CD4-positive, alpha-beta T cell treated with Interferon alpha-2 for 1 hour (primary cell): ENCODE results near the gene BET1L.
"Not testable (repeated sequence)": the region's sequence is repeated elsewhere in the genome, so short reads cannot be mapped to it uniquely, and the experiment has no call there.

Experiments used
- DNase-seq, 2 donors: peaks; one replicate each; pipeline ENCODE4 v3.0.0-alpha.2; 2020 to 2022

The BET1L gene

DNA sequence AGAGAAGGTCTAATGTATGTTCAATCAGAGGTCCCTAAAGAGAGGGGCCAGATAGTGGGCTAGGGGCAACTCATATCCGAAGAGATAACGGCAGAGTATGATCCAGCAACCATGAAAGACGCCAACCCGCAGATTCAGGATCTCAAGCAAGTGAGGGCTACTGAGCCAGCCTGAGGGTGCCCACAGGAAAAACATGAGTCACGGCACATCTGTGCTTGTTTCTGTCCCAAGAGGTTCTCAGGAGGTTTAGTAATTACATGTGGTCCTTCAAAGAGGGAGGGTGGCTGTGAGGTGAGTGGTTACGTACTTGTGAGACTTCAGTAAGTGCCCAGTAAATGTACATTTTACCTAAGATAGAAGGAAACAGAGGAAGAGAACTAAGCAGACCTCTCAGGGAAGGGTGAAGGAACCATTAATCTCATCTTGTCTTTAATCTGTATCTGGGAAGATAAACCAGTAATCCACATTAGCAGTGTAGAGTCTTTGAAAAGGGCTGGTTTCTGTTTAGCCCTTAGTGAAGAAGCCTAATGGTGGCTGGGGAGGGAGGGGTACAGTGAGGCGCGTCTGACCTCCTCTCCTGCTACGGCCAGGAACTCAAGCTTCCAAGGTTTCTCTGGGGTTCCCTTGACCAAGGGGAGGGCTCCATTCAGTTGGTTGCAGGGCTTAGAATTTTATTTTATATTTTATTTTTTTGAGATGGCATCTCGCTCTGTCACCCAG is 18.7 kb upstream of the BET1L start:
- DNase-seq, result no peak

DNA sequence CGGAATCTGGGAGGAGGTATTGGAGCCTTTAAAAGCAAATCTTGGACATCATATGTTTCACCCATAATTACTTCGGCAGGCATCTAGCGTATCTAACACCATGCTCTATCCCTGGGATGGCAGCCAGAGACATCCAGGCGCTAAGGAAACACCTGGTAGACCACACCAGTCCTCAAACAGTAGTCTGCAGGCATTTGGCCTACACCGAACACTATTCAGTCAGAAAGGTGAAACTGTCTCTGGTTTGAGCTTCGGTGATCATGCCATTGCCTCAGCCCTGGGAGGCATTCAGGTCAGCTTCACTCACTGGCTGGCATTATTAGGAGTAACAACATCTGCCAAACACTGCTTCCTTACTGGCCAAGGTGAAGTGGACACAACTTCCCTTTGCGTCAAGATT is 17.2 kb upstream of the BET1L start:
- no peak for DNase-seq

DNA sequence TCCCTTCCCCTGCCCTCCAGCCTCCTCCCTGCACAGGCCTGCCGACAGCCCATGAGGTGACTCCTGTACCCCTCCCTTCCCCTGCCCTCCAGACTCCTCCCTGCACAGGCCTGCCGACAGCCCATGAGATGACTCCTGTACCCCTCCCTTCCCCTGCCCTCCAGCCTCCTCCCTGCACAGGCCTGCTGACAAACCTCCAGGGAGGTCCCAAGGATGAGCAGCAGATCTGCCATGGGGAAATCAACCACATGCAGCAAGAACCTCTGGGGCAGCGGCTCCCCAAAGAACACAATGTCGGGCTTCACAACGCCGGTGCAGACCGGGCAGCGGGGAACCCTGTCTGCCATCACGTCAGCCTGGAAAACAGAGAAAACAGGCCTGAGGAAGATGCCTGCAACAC is 16.7 kb upstream of the BET1L start:
- DNase-seq, result no peak

DNA sequence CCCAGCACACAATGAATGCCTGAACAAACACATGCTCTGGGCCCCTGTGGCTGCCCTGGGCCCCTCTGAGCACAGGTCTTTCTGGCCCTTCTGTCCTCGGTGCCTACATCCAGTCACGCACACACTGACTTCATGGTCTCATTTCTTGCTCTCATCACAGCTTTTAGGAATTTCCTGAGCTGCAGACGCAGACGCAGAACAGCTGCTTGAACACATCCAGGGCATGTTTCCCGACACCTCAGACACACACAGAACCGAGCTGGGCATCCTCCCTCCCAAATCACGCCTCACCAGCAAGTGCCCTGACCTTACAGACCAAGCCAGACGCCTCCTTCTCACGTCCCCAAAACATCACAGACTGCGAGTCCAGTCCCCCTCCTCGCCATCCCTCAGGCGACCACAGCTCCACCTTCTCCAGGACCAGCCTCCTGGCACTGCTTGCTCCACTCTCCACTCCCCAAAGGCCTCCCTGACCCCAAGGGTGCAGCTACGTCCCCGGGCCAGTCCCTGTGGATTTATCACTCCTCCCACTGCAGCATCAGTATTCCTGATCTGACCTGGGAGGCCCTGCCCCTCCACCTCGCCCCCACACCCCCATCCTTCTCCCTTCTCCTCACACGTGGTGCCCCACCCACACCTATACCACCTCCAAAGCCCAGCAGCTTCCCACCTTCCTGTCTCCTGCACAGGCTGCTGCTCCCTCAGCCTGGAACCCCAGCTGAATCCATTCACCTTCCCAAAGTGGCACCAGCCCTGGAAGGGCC is 16.0 kb upstream of the BET1L start:
- no peak for DNase-seq

DNA sequence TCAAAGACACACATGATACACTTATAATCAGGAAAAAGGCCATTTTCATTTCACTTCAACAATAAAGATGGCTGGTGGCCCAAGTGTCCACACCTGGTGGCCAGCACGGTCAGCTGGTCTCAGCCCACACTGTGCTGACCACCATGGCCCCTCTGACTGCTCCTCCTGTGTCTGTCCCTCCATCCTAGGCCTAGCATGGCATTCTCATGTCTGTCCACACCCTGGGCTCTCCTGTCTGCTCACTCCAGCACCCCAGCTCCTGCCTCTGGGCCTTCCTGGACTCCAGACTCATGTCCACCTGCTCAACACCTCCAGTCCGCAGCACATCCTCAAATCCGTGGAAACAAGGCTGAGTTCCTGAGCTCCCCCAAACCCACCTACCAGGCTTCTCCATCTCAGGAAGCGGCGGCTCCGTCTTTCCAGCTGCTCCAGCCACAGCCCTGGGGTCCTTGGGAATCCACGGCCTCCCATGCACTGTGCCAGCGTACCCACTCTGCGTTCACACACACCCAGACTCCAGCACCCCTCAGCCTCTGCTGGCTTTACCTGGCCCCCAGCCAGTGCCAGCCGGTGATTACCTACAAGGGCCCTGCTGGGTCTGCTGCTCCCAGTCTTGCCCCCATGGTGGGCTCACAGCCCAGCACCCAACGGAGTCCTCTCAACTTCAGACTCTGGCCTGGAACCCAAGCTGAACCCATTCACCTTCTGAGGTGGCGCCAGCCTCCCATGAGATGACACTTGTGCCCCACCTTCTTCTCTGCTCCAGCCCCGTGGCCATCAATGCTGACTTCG is 15.0 kb upstream of the BET1L start:
- DNase-seq, result no peak

DNA sequence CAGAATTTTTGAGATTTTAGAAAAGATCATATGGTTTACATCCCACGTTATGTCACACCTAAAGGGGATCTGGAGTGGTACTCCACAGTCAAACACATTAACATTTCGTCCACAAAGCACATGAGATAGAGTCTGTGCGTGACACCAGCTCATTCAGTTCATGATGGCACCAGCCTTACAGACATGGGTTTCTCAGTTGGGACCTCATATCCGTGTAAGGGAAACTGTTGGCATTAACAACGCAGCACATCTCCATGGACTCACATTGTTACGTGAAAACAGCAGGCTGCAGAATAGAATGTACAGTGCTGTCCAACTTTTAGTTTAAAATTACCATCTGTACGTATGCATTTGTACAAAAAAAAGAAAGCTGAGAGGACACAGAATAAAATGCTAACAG is 14.3 kb upstream of the BET1L start:
- DNase-seq, result no peak

DNA sequence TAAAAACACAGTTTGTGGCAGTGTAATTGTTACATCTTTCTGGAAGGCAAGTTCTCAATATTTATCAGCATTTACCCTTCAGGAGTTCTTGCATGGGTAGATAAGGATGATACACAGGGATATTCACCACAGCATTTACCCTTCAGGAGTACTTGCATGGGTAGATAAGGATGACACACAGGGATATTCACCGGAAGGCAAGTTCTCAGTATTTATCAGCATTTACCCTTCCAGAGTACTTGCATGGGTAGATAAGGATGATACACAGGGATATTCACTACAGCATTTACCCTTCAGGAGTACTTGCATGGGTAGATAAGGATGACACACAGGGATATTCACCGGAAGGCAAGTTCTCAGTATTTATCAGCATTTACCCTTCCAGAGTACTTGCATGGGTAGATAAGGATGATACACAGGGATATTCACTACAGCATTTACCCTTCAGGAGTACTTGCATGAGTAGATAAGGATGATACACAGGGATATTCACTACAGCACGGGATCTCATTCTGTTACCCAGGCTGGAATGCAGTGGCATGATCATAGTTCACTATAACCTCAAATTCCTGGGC is 13.5 kb upstream of the BET1L start:
- DNase-seq, result not testable (repeated sequence)

DNA sequence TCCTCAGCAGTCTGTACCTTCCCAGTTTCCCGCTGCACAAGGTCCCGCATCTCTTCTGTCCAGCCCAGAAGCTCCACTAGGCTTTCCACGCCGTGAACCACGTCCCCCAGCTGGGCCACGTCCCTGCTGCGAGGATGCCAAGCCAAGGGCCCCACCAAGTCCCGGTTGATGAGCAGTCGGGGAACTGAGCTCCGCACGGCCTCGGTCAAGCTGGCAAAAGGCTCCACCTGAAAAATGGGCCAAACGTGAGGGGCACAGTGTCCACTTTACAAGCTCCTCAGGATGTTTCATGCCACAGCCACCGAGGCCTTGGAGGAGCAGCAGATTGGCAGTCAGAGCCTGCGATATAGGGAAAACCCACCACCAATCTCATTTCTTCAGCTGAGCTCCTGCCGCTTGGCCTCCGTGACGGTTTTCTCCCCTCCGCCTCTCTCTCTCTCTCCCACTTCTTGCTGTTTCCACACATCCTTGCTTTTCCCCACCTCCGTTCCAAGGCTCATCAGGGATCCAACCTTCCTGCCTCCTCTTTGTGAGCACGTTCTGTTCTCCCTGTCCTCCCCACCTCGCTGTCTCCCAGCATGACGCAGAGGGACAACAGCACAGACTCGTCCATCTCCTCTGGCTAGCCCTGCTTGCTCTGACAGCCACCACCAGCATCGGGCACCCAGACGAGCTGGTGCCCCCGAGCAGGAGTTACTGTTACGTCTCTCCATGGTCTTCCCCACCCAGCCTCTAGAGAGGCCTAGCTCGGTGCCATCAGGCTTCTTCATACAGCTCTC is 11.8 kb upstream of the BET1L start:
- no peak for DNase-seq

DNA sequence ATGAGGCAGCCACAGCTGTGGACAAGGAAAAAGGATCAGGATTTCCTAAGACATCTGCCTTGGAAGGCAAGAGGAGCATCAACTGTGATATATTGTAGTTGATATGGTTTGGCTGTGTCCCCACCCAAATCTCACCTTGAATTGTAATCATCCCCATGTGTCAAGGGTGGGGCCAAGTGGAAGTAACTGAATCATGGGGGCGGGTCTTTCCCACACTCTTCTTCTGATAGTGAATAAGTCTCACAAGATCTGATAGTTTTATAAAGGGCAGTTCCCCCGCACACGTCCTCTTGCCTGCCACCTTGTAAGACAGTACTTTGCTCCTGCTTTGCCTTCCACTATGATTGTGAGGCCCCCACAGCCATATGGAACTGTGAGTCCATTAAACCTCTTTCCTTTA is 10.5 kb upstream of the BET1L start:
- DNase-seq, result no peak

DNA sequence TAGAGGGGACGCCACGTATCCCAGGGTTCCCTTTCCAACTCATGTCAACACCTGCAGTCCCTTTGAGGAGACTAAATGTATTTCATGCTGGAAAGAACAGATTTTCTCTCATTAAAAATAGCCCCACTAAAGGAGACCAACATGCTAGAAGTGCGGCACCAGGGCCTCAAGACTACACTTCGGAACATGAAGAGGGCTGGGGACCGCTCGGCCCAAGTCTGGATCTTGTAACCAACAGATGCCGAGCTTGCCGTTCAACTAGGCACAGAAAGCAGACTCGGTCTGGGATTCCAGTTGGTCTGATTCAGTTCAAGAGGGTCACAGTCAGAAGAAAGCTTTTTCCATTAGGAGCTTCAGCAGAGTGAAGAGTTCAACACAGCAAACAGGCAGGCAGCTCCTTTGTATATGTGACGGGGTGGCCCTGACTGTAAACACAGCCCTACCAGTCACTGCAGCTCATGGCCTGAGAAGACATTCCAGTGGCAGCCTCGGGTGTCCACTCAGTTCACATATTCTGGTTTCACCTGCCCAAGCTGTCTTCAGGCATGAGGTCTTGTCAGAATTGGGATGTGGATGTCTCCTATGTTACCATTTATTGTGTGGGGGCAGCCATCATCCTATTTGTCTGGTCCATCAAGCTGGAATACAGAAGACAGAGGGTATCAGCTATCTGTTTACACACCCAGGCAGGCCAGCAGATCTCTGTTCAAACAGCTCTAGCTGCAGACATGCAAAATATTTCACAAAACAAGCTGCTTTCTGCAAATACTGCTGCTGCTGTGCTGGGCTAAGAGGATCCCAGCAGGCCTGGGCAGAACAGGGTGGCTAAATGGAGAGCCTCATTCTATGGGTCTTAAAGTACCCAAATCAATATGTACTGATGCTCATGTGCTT is 9.1 kb upstream of the BET1L start:
- no peak for DNase-seq

DNA sequence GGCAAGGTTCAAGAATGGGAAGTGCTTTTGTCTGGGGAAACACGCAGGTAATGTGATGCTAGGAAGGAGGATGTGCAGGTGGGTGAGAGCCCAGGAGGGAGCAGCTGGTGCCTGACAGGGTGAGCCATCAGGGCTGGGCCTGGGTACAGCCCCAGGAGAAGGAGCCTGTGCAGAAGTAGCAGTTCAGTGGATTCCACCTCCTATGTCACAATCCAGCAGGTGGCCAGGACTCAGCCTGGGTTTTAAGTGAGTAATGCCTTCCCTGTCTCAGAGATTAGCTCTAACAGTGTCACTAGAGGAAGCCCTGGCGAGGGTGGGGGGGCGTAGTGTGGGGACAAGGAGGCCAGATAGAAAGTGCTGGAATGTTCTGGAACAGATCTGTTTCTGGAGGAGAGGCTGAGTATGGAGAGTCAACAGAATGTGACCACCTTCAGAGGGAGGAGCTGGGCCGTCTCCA is 8.4 kb upstream of the BET1L start:
- no peak for DNase-seq

DNA sequence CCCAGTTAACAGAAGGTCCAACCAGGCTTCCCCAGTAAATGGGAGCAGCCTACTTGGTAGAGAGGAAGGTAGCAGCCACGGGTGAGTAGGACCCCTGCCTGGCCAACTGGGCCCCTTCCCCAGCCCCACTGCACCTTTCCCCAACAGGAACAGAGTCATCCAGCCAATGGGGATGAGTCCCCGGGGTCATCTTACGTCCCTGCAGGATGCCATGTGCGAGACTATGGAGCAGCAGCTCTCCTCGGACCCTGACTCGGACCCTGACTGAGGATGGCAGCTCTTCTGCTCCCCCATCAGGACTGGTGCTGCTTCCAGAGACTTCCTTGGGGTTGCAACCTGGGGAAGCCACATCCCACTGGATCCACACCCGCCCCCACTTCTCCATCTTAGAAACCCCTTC is 6.9 kb upstream of the BET1L start:
- DNase-seq, result no peak

DNA sequence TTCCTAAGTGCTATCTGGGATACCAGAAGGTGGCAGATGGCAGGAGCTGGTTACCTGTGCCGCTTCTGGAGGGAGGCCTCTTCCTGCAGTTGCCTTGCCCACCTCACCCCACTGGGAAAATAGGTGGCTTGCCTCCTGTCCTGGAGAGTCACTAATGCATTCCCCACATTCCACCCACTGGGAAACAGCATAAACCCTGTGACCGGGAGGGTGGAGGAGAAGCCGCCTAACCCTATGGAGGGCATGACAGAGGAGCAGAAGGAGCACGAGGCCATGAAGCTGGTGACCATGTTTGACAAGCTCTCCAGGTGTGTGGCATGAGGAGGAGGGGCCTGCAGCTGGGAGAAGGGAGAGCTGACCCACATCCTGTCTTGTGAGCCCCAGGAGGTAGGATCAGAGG is 5.9 kb upstream of the BET1L start:
- no peak for DNase-seq

DNA sequence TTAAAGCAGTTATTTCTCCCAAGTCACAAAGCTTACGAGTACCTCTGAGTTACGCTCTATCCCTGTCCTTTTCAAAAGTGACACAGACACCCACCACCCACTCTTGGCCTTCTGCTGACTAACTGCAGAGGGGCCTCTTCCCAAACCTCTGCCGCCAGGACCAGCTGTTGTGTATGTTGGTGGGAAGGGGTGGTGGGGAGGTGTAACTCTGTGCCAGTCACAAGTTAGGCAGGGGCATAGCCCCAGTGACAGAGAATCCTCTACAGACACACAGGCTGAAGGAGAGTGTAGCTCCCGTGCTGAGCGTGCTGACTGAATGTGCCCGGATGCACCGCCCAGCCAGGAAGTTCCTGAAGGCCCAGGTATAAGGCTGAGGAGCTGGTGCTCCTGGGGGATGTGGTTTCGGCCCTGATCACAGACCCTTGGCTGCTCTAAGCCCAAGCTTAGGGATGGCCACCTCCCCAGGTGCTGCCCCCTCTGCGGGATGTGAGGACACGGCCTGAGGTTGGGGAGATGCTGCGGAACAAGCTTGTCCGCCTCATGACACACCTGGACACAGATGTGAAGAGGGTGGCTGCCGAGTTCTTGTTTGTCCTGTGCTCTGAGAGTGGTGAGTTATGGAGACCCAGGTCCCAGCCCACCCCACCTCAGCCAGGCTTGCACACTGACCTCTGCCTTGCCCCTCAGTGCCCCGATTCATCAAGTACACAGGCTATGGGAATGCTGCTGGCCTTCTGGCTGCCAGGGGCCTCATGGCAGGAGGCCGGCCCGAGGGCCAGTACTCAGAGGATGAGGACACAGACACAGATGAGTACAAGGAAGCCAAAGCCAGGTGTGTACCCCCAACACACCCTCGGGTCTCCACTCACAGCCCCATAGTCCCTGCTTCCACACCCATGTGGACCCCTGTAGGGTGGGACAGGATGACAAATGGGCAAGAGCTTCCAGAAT is 5.2 kb upstream of the BET1L start:
- no peak for DNase-seq

DNA sequence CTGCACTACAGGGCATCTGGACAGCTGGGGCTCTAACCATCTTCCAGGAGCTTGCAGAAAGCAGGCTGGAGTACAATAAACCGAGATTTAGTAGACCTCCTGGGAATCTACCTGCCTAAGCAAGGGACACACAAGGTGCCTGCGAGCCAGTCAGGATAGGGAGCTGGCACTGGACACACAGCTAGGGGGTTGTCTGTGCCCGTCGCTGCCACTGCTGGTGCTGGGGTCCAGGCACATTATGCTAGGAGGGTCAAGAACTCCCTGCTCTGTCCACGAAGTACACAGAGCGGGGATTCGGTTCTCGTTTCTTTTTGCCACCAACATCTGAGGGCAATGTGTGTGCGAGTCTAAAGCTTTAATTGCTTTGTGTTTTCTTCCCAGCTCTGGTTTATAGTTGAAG is 4.5 kb upstream of the BET1L start:
- DNase-seq, result no peak

DNA sequence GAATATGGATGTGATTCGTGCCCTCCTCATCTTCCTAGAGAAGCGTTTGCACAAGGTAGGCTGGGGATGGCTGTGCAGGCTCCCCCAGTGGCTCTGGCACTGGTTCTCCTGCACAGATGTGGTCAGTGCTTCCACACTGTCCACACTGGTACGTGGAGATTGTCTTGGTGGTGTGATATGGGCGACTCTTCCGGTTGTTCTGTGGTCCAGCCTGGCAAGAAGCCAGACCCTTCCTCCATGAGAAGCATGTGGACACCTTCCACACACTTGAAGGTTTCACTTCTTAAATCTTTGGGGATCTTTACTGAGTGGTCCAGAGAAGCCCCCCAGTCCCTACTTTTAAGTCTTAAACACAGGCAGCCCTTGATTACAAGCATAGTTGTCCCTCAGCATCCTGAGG is 4.1 kb upstream of the BET1L start:
- no peak for DNase-seq

DNA sequence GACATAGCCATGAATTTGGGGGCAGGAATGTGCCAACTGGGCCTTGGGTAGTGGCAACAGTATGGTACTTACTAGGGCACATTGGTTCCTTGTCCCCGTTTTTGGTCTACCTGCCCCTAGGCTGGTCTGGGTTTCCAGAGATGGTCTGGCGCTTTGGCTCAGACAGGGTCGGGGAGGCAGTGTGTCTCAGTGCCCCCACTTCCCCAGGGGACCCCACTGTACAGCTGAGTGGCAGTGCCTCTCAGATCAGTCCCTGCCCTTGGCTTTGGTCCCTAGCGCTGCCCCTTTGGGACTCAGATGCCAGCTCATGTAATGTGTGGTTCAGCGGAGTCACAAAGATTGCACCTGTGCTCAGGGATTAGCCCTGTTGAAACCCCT is 3.6 kb upstream of the BET1L start:
- DNase-seq, result no peak

DNA sequence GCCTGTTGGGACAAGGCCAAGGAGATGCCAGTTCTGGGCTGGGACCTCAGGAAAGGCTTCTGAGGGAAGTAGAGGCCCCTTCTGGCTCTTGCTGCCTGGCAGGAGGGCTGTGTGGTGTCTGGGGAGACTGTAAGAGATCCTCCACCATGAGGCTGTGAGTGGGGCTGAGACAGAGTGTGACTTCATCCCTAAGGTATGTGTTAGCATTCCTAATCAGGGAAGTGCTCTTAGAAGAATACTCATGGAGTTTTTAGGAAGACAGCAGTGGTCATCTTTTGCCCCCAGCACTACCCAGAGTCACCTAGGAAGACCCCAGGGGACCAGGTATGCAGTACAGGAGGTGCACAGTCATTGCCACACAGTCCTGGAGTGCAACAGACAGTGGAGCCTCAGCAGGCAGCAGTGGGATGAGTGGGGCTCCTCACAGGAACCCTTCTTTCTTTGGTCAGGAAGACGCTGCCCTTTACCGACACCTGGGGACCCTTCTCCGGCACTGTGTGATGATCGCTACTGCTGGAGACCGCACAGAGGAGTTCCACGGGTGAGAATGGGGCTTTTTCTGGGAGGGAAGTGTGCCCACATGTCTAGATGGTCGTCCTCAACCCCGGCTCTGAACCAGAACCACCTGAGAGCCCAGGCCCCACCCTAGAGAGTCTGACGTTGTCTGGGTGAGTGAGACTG is 3.1 kb upstream of the BET1L start:
- DNase-seq, result no peak

DNA sequence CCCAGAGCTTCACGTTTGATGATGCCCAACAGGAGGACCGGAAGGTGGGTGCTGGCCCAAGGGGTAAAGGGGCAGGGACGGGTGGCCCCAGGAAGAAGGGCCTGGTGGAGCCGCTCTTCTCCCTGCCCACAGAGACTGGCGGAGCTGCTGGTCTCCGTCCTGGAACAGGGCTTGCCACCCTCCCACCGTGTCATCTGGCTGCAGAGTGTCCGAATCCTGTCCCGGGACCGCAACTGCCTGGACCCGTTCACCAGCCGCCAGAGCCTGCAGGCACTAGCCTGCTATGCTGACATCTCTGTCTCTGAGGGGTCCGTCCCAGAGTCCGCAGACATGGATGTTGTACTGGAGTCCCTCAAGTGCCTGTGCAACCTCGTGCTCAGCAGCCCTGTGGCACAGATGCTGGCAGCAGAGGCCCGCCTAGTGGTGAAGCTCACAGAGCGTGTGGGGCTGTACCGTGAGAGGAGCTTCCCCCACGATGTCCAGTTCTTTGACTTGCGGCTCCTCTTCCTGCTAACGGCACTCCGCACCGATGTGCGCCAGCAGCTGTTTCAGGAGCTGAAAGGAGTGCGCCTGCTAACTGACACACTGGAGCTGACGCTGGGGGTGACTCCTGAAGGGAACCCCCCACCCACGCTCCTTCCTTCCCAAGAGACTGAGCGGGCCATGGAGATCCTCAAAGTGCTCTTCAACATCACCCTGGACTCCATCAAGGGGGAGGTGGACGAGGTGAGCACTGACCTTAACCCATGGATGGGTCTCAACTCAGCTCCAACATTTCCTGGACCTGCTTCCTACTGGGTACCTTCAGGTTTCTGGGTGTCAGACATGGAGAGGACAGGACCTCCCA is 2.3 kb upstream of the BET1L start:
- no peak for DNase-seq
